ENCODE data around the gene CLDN10. TPM values are rescaled to one million over a fixed set of nuclear protein-coding genes. Genes with fewer than 3 reads are reported as not detected.

The CLDN10 gene
- total RNA-seq, 1 experiment from 2014 or later: not detected

GRCh38 chr13:95628488-95628887, 76.0 kb downstream of the CLDN10 start:
- H3K4me3 ChIP-seq: no peak overlapping the region
- intact Hi-C loops (cut with micrococcal nuclease; ENCODE audit: unreplicated experiment): no loop called here
- no peaks in the 10 kb centered on the region for H3K36me3 ChIP-seq (ENCODE audit: low read depth)
- ChIA-PET POLR2A (ENCODE audit: unreplicated experiment) (no interaction called here), CTCF (no interaction called here)
- H3K4me1 ChIP-seq (replicated peaks; ENCODE audit: insufficient read depth): no peaks in the 10 kb centered on the region
- H3K9me2 ChIP-seq (ENCODE audit: insufficient read depth): no peaks in the 10 kb centered on the region
- H3K9me3 ChIP-seq (ENCODE audit: insufficient read depth, low read depth): no peaks in the 10 kb centered on the region
- no peaks in the 10 kb centered on the region for H3K79me2 ChIP-seq (ENCODE audit: low read depth)
- H2AFZ ChIP-seq: no peak overlapping the region
- BruUV-seq (replicated peaks): no TSS peak
- no peak for DNase-seq
- H4K20me1 ChIP-seq (ENCODE audit: insufficient read depth): no peaks in the 10 kb centered on the region
- no peak overlapping the region for H3K4me2 ChIP-seq
- no peaks in the 10 kb centered on the region for H3K27me3 ChIP-seq (ENCODE audit: insufficient read depth, low read depth)
- H3K27ac ChIP-seq: no peak overlapping the region
- TF ChIP-seq CTCF (conservative IDR thresholded peaks at IDR 0.05) (no peak), EZH2 (IDR thresholded peaks at IDR 0.05; ENCODE audit: low read depth) (no peak)
- no peaks in the 10 kb centered on the region for H3F3A ChIP-seq (ENCODE audit: insufficient read depth, low read depth)

DNA sequence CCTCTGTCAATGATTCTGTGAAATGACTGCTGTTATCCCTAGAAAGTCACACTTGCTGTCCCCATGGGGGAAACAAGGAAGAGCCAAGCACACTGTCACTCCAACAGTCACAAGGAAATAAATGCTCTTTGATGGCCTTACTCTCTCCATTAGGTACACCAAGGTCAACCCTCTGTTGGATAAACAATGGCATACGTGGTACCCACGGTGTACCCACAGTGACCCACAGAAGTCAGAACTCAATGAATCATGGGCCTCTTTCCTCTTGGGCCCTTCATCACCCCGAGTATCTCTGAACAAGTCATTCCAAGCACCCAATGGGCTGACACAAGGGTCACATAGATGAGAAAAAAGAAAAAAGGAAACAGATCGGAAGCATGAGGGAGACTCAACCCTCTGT, 76.6 kb downstream of the CLDN10 start:
- ChIA-PET CTCF (no interaction called here), POLR2A (ENCODE audit: unreplicated experiment) (no interaction called here)
- Histone ChIP-seq H3K4me1 (replicated peaks; ENCODE audit: insufficient read depth) (no peaks in the 10 kb centered on the region), H3K9me2 (ENCODE audit: insufficient read depth) (no peaks in the 10 kb centered on the region), H3K36me3 (ENCODE audit: low read depth) (no peaks in the 10 kb centered on the region), H3F3A (ENCODE audit: insufficient read depth, low read depth) (no peaks in the 10 kb centered on the region), H3K27ac (no peak overlapping the region), H4K20me1 (ENCODE audit: insufficient read depth) (no peaks in the 10 kb centered on the region), H3K4me3 (no peak overlapping the region), H2AFZ (no peak overlapping the region), H3K79me2 (ENCODE audit: low read depth) (no peaks in the 10 kb centered on the region), H3K27me3 (ENCODE audit: insufficient read depth, low read depth) (no peaks in the 10 kb centered on the region), H3K9me3 (ENCODE audit: insufficient read depth, low read depth) (no peaks in the 10 kb centered on the region), H3K4me2 (no peak overlapping the region)
- intact Hi-C loops (cut with micrococcal nuclease; ENCODE audit: unreplicated experiment): no loop called here
- TF ChIP-seq CTCF (conservative IDR thresholded peaks at IDR 0.05): no peak
- no TSS peak for BruUV-seq (replicated peaks)
- DNase-seq: no peak

Other genes with a start within 250 kb of the CLDN10 start
- not detected in 2 replicates for gene DZIP1, start 92.0 kb downstream of the CLDN10 start, total RNA-seq (2021)
- 8.1 and 10.5 TPM in 2 replicates for gene DNAJC3, start 124.4 kb downstream of the CLDN10 start, total RNA-seq (2021)